ENCODE results near the gene ARPC1B.
"Not testable (repeated sequence)": the region's sequence is repeated elsewhere in the genome, so short reads cannot be mapped to it uniquely, and the experiment has no call there.

ARPC1B gene

DNA sequence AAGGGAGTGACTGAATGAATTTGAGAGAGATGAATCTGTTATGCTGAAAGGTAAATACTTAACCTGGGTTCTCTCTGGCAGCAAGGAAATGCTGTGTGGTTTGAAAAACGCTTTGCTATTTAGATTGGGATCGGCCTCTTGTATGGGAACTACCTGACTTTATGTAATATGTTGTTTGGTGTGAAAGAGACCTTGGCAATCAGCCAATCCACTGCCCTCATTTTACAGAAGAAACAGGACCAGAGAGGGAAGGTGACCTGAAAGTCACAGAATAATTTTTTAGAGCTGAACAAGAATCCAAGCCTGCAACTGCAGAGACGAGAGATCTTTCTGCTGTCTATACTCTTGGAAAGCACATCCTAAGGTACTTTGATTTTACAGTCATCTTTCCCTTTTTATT lies 35.3 kb downstream of the ARPC1B start:
- DNase-seq (ENCODE audit: low spot score) = peak; percentile 52

DNA sequence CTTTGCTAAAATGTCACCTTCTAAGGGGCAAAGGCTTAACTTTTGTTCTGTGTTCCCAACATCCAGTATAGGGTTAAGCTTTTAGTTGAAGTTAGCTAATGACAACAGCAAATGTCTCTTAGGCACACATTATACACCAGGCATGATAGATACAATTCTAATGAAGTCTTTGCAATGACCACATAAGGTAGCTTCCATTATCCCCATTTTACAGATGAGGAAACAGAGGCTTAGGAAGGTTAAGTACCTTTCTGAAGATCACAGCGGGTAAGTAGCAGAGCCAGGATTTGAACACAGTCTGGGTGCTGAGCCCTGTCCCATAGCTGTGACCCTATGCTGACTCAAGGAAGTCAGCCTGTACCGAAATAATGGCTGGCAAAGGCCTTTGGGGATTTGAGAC lies 36.1 kb downstream of the ARPC1B start:
- no peak for DNase-seq (ENCODE audit: low spot score)

DNA sequence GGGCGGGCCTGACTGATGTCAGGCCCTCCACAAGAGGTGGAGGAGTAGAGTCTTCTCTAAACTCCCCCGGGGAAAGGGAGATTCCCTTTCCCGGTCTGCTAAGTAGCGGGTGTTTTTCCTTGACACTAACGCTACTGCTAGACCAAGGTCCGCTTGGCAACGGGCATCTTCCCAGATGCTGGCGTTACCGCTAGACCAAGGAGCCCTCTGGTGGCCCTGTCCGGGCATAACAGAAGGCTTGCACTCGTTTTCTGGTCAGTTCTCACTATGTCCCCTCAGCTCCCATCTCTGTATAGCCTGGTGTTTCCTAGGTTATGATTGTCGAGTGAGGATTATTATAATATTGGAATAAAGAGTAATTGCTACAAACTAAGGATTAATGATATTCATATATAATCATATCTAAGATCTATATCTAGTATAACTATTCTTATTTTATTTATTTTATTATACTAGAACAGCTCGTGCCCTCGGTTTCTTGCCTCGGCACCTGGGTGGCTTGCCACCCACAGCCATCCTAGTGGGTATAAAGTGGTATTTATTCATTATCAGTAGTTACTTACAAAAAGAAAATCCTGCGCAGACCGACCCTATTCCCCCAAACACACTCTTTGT lies 41.1 kb downstream of the ARPC1B start:
- peak; percentile 66 for DNase-seq (ENCODE audit: low spot score)

DNA sequence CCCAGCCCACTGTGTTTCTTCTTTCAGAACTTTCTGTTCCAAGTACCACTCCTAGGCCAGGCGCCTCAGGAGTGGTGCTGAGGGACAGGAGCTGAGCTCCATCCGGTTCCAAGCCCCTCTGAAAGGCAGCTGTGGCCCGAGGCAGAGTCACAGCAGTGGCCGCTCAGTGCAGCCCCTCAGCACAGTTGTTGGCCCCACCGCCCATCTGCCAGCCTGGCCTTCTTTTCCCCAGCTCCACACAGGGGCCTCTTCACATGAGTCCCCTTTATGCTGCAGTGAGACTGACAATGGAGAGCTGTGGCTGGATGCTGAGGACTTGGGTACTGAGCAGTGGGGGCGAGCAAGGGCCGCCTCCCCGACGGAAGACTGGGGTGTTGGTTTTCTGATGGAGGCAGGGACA lies 43.7 kb downstream of the ARPC1B start:
- DNase-seq (ENCODE audit: low spot score) = no peak

DNA sequence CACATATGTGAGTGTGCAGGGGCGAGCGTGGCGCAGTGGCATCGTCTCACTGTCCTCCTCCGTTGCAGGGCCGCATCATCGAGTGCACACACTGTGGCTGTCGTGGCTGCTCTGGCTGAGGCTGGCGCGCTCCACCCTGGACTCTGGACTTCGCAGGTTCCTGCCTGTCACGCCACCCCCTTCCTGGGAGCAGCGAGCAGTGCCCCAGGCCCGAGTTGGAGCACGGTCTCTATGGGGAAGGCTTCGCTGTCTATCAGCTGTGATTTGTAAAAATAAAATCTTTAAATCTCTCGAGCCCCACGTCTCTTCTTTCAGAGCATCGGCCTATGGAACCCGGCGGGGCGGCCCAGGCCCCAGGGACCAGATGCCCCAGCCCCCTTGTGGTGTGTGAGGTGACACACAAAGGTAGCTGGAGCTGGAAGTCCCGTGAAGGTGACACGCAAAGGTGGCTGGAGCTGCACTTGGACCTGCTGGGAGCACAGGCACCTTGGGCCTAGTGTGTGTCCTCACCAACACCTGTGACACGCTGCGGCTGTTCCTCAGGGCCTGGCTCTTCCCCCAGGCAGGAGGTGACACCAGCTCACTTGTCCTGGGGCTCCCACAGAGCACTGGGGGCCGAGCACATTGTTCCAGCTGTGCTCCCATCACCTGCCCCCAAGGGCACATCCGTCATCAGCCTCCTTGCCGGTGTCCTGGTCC lies 44.9 kb downstream of the ARPC1B start:
- no peak for DNase-seq (ENCODE audit: low spot score)

DNA sequence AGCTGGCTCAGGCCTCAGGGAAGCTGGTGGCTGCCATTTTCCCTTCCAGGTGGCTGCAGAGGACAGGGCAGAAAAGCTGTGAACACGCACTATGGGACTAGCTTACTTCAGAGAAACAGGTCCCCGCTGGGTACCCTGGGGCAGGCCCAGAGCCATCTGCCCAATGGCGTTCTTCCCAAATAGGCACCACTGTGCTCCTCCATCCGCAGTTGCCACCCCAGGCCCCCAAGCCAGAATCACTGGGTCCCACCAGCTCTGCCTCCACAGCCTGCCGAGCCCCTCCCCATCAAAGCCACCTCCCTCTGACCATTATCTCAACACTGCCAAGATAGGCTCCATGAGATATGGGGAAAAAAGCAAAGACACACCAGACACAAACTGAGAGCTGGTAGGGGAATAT lies 45.7 kb downstream of the ARPC1B start:
- DNase-seq (ENCODE audit: low spot score) = no peak

DNA sequence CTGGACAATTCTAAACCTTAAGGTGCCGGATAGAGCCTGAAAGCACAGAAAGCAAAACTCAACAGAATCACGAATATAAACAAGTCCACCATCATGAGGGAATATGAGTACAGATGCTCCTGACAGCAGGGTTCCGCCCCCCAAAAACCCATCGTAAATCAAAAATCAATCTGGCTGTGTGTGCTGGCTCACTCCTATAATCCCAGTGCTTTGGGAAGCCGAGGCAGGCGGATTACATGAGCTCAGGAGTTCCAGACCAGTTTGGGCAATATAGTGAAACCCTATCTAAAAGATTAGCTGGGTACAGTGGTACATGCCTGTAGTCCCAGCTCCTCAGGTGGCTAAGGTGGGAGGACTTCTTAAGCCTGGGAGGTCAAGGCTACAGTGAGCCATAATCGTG lies 46.5 kb downstream of the ARPC1B start:
- no peak for DNase-seq (ENCODE audit: low spot score)

DNA sequence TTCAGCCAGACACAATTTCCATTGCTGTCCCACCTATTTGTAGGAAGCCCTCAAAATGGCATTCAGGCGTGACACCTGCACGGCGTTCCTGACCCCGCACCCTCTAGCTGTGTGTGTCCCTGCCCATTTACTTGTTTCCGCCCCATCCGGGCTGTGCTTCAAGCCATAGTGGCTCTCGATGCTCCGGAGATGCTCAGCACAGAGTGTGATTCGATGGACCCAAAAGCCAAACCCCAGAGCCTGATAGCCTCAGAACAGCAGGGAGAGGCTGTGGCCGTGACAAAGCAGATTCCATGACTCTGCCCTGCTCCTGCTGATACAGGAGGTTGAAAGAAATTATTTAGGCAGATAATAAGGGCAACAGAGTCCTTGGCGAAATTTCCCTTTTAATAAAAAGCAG lies 47.7 kb downstream of the ARPC1B start:
- DNase-seq (ENCODE audit: low spot score) = no peak

DNA sequence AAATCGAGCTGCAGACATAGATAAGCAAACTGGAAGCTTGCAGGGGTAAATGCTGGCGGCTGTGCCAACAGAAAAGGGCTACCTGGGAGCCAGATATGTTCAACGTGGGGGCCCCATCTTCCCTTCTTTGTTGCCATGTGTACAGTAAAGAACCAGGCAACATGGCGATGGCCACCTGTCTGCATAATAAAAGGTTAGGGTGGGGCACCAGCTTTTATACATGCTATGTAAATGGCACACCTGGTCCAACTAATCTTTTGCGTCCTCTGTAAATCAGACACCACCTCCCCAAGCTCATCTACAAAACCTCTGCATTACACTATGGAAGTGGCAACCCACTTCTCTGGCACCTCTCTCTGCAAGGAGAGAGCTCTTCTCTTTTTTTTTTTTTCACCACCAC lies 48.1 kb downstream of the ARPC1B start:
- DNase-seq (ENCODE audit: low spot score) = no peak

DNA sequence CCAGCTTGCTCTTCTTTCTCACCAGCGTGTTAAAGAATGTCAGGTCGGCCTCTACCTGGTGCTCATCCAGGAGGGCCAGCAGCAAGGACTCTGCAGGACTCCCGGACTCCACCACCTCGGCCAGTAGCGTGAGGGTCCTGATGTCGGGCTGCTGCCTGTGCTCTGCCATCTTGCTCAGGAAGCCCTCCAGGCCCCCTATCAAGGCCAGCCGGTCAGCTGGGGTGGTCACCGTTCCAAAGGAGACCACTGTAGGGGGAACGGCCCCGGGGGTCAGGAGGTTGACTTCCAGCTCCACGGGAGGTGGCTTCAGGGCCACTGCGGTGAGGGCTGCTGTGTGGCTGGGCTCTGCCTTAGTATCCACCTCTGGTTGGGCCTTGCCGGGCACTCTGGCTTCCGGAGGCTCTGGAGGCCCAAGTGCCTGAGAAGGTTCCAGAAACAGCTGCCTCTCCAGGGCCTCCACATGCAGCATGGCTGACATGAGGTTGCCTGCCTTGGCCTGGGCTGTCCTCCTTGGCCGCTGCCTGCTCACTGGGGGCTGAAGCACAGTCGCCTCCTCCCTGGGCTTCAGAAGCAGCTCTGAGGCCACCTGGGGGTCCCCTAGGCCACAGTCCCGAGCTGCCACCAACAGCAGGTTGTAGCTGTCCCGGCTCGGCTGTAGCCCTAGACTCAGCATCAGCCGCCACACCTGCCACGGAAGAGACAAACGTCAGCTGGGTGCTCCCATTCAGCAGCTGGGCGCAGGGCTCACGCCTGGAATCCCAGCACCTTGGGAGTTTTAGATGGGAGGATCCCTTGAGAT lies 50.6 kb downstream of the ARPC1B start:
- DNase-seq (ENCODE audit: low spot score) = no peak

DNA sequence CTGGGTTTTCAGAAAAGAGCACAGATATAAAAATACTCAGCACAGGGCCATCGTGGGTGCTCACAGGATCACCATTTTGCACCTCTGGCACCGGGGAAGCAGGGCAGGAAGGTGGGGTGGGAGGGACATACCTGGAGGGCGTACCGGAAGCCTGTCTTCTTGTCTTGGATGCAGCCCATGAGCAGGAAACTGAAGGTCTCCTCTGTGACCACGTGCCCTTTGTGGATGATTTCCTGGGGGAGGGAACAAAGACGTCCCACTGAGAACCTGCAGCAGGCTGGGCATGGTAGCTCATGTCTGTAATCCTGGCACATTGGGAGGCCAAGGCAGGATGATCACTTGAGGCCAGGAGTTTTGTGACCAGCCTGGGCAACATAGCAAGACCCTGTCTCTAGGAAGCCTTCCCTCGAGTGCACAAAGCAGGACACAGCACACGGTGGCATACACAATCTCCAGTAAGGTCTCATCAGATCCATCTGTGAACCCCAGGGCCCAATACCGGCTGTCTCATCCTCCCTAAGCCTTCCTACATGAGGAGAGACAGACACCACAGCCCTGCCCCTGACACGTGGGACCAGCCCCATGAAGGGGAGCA lies 54.5 kb downstream of the ARPC1B start:
- no peak for DNase-seq (ENCODE audit: low spot score)

DNA sequence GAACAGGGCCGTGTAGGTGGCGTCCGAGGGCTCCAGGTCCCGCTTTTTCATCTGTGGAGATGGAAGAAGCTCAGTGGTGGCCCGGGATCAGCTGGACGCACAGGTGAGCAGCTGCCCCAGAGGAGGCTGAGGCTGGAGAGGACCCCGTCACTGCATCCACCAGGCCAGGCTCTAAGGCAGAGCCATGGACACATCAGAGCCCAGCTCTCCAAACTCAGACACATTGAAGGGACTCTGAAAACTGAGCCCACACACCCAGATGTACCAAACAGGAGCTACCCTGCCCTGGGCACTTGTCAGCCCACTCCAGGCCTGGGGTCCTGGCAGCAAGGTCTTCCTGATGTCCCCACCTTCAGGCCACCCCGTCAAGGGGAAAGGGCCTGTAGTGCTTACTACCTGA lies 55.2 kb downstream of the ARPC1B start:
- DNase-seq (ENCODE audit: low spot score) = no peak

DNA sequence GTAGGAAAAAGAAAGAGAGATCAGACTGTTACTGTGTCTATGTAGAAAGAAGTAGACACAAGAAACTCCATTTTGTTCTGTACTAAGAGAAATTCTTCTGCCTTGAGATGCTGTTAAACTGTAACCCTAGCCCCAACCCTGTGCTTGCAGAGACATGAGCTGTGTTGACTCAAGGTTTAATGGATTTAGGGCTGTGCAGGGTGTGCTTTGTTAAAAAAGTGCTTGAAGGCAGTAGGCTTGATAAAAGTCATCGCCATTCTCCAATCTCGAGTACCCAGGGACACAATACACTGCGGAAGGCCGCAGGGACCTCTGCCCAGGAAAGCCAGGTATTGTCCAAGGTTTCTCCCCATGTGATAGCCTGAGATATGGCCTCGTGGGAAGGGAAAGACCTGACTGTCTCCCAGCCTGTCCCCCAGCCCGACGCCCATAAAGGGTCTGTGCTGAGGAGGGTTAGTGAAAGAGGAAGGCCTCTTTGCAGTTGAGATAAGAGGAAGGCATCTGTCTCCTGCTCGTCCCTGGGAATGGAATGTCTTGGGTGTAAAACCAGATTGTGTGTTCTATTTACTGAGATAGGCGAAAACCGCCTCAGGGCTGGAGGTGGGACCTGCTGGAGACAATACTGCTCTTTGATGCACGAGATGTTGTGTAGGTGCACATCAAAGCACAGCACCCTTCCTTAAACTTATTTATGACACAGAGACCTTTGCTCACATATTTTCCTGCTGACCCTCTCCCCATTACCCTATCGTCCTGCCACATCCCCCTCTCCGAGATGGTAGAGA lies 57.4 kb downstream of the ARPC1B start:
- DNase-seq (ENCODE audit: low spot score) = not testable (repeated sequence)

DNA sequence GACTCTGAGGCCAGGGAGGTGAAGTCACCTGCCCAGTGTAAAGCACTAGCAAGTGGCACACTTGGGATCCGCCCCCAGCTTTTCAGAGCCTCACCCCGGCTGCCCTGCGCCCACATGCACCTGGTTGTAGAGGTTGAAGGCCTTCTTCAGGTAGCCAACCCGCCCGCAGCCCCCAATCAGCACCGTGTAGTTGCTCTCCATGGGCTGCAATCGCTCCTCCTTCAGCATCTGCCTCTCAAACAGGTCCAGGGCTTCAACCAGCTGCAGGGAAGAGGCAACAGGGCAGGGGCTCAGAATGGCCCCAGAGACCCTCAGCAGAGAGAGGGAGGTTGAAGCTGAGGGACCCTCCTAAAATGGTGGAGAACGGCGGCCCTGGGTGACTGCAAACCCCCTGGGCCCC lies 58.6 kb downstream of the ARPC1B start:
- no peak for DNase-seq (ENCODE audit: low spot score)

DNA sequence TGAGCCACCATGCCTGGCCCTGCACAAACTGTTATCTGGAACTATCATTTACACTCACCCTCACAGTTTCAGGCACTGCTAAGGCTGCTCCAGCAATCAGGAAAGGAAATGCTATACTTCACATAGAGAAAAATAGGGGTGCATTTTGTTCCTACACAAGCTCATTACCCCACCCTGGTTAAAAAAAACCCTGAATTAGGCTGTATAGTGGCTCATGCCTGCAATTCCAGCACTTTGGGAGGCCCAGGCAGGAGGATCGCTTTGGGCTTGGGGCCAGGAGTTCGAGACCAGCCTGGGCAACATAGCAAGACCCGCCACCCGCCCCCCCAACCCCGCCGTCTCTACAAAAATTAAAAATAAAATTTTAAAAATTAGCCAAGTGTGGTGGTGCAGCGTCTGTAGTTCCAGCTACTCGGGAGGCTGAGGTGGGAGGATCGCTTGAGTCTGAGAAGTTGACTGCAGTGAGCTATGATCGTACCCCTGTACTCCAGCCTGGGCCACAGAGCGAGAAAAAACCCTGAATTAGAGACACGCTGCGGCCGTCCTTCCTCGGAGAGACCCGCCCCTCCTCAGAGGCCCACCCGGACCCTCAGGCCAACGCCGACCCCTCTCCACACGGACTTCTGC lies 63.5 kb downstream of the ARPC1B start:
- peak; percentile 45 for DNase-seq (ENCODE audit: low spot score)

DNA sequence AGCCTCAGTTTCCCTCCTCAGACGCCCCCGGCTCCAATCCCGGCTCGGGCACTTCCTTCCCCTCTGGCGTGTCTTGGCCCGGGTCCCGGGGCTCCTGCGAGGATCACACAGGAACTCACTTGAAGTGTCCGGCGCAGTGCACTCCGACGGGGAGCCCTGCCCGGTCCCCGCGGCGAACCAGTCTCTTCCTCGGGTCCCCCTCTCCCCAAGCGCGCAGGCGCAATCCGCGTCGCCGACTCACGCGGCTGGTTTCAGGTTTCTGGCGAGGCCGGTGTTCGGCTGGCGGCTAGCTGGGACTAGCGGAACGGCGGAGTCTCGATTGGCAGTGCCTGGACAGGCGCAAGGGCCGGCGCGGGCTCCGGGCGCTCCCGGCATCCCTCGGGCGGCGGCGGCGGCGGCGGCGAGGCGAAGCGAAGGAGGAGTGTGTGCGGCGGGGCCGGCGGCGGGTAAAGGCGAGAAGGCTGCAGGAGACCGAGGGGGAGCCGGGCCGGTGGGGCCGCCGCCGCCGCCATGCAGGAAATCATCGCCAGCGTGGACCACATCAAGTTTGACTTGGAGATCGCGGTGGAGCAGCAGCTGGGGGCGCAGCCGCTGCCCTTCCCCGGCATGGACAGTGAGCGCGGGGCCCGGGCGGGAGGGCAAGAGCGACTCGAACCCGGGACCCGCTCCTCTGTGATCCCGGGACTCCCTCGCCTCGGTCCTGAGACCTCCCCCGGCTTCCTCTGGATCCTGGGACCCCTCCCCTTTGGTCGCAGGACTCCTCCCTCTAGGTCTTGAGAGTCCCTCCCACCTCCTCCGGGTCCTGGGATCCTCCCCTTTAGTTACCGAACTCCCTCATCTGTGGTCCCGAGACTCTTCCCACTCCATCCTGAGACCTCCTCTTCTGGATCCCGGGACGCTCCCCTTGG lies 64.3 kb downstream of the ARPC1B start, which contains the start of the genes CPSF4 and PTCD1:
TSS of gene CPSF4 (plus strand) at position 371 of the 908 bp plus-strand sequence. CDS start at position 511, 140 bp downstream.
TSS of gene PTCD1 (minus strand) at position 226 of the 908 bp plus-strand sequence. CDS start 3,556 bp downstream, outside the sequence.
- peak; percentile 97 for DNase-seq (ENCODE audit: low spot score)

DNA sequence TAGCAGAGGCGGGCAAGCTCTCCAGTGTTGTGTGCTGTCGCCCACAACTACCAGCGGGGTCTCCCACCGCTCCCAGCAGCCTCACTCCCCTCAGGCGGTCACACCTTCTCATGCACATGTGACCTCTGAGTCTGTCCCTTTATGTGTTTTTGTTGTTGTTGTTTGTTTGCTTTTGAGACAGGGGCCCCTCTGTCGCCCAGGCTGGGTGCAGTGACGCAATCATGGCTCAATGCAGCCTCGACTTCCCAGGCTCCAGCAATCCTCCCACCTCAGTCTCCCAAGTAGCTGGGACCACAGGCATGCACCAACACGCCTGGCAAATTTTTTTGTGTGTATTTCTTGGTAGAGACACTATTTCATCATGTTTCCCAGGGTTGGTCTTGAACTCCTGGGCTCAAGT lies 65.7 kb downstream of the ARPC1B start:
- no peak for DNase-seq (ENCODE audit: low spot score)
